ENCODE data around the gene SNX11. TPM values are rescaled to one million over a fixed set of nuclear protein-coding genes. Genes with fewer than 3 reads are reported as not detected.

Gene SNX11
- total and polyA plus RNA-seq, 9 of the 15 experiments (the other 6 are each of a cell fraction or from before 2014, with no cell fraction given) = 12.4 to 24.0 (median 16.8) TPM

DNA sequence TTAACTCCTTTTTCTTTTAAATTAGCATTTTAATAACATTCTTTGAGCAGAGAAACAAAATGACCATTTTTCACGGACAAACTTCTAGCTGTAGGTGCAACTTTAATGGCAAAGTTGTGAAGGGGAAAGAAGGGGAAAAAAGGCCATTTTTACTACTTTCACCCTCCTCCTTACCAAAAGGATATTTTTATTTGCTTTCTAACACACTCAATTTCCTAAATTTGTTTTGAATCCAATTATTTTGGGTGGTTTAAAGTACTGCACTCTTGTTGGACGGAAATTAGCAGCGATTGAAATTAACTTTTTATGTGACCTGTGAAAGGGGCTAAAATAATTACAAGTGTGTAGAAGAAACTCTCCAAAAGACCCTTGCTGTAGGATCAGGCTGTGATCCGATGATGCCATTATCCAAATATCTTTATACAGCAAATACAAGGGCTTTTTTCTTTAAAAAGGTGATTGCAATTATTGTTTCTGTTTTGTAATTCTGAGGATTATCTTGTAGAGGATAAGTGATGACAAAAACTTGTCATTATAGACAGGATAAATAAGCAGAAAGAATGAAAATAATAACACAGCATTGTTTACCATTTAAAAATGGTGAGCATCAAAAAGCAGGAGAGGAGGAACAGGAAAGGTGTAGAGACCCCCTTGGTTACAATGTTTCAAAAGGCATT lies 42.4 kb downstream of the SNX11 start:
- Histone ChIP-seq H3K27ac (ENCODE audit: extremely low read depth, low read depth, low read length) (no peak overlapping the region), H3K4me1 (replicated peaks in 1 of 2; ENCODE audit: control insufficient read depth in 2 of 2, insufficient read depth in 2 of 2, low read length in 2 of 2) (peaks cover 7 to 20% of the 10 kb centered on the region in 2 experiments; a peak in 4 of 5 replicates), H3K36me3 (ENCODE audit: control insufficient read depth, insufficient read depth, low read length) (no peaks in the 10 kb centered on the region), H3K4me3 (no peak overlapping the region), H4K20me1 (replicated peaks; ENCODE audit: control insufficient read depth, insufficient read depth, low read length) (no peaks in the 10 kb centered on the region), H3K9me1 (ENCODE audit: control insufficient read depth, insufficient read depth, low read length) (no peaks in the 10 kb centered on the region), H3K27me3 (ENCODE audit: control insufficient read depth in 2 of 2, insufficient read depth in 2 of 2, low read length in 2 of 2) (peaks cover 8 to 27% of the 10 kb centered on the region in 2 experiments; a peak in 3 of 5 replicates), H3K4me2 (ENCODE audit: insufficient read depth, low read length) (peak overlapping the region; percentile 33; the same call in 1 of the 2 replicates), H2AFZ (ENCODE audit: low read depth, low read length) (no peak overlapping the region), H3K9ac (ENCODE audit: insufficient read depth in 1 of 2, low read depth in 2 of 2, low read length in 2 of 2) (no peak overlapping the region), H3K79me2 (ENCODE audit: control insufficient read depth, insufficient read depth, low read length) (no peaks in the 10 kb centered on the region), H3K9me3 (replicated peaks; ENCODE audit: control insufficient read depth, insufficient read depth, low read depth, low read length) (no peaks in the 10 kb centered on the region)
- no TSS peak for BruUV-seq (replicated peaks)
- ATAC-seq (no peak), FAIRE-seq (no peak), DNase-seq (ENCODE audit: extremely low read depth in 1 of 4, low spot score in 3 of 4) (no peak)
- ChIA-PET CTCF (ENCODE audit: low intra/inter-chr PET ratio) (no interaction called here), POLR2A (interaction anchor here (0.7 to 1.3 kb wide), 5 partner anchors 10 to 457 kb away, joined by 3 to 6 read pairs (median 4); partner anchors contain the start of gene SNX11)
- in situ Hi-C loops (cut with MboI) = no loop called here
- intact Hi-C loops (cut with micrococcal nuclease) = loop anchor here (5.0 kb wide), 3 partner anchors 67 to 187 kb away; no protein-coding TSS in a partner anchor
- 7% methylated on average over 4 of the region's 4 CpGs for WGBS (ENCODE audit: insufficient coverage, low coverage, missing lambda C conversion rate)
- TF ChIP-seq STAG1 (CRISPR knock-in tag; IDR thresholded peaks at IDR 0.05; ENCODE audit: borderline replicate concordance) (no peak), MEF2A (IDR thresholded peaks at IDR 0.05; ENCODE audit: control insufficient read depth, low read depth, low read length) (no peak), MNT (conservative IDR thresholded peaks at IDR 0.05) (0 out of 4 replicates have a peak, but pooled peaks have one; percentile 2 to 16), HNRNPL (IDR thresholded peaks at IDR 0.05; ENCODE audit: low read depth, low read length) (no peak), ATF7 (IDR thresholded peaks at IDR 0.05) (no peak), NR0B1 (IDR thresholded peaks at IDR 0.05; ENCODE audit: partially characterized antibody) (no peak), ZNF324 (CRISPR knock-in tag; IDR thresholded peaks at IDR 0.05) (no peak), GATAD2A (IDR thresholded peaks at IDR 0.05) (no peak), NFIX (CRISPR knock-in tag; IDR thresholded peaks at IDR 0.05; ENCODE audit: low read depth) (no peak), ELK3 (CRISPR knock-in tag; IDR thresholded peaks at IDR 0.05) (no peak), PRPF4 (IDR thresholded peaks at IDR 0.05; ENCODE audit: insufficient read depth, low read depth, low read length, poor library complexity, severe bottlenecking) (no peak), ZNF445 (CRISPR knock-in tag; IDR thresholded peaks at IDR 0.05; ENCODE audit: low read depth) (no peak), ZBTB34 (CRISPR knock-in tag; IDR thresholded peaks at IDR 0.05) (no peak)
- TF ChIP-seq, protein P1, sequence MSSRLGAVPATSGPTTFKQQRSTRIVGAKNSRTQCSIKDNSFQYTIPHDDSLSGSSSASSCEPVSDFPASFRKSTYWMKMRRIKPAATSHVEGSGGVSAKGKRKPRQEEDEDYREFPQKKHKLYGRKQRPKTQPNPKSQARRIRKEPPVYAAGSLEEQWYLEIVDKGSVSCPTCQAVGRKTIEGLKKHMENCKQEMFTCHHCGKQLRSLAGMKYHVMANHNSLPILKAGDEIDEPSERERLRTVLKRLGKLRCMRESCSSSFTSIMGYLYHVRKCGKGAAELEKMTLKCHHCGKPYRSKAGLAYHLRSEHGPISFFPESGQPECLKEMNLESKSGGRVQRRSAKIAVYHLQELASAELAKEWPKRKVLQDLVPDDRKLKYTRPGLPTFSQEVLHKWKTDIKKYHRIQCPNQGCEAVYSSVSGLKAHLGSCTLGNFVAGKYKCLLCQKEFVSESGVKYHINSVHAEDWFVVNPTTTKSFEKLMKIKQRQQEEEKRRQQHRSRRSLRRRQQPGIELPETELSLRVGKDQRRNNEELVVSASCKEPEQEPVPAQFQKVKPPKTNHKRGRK (tag; IDR thresholded peaks at IDR 0.05) = peak; percentile 37; the same call in 1 of the 2 replicates

All from K562 (cell line).